Measurements from ENCODE around the gene ESYT2. TPM values are rescaled to one million over a fixed set of nuclear protein-coding genes. Genes with fewer than 3 reads are reported as not detected.

Gene ESYT2
- total RNA-seq, 1 donor from 2014 or later = 53.1 TPM

DNA sequence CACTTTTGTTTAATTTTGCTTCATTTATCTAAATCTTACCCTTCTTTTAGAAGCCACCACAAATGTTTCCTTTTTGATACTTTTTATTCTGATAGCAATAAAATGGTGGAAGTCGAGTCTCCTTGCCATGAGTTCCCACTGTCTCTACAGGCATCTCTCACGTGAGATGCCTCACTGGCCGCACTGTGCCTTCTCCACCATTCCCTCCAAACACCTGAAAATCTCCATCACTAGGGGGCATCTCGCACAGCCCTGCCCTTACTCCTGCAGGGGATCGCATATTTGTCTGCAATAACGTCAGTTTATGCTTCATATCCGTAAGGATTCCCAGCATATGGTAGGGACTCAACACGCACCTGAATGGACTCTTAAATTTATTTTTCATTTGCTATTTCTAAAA lies 68.4 kb downstream of the ESYT2 start:
- Histone ChIP-seq H3K4me3 (ENCODE audit: low read depth, low read length) (no peak overlapping the region), H3K36me3 (ENCODE audit: control insufficient read depth, insufficient read depth, low read length) (peaks cover 2% of the 10 kb centered on the region), H3K27me3 (ENCODE audit: control insufficient read depth, insufficient read depth, low read length) (no peaks in the 10 kb centered on the region)
- no peak for TF ChIP-seq CTCF (IDR thresholded peaks at IDR 0.05; ENCODE audit: insufficient read depth, low read length, poor library complexity, severe bottlenecking)
- no peak for DNase-seq (ENCODE audit: low read depth)

DNA sequence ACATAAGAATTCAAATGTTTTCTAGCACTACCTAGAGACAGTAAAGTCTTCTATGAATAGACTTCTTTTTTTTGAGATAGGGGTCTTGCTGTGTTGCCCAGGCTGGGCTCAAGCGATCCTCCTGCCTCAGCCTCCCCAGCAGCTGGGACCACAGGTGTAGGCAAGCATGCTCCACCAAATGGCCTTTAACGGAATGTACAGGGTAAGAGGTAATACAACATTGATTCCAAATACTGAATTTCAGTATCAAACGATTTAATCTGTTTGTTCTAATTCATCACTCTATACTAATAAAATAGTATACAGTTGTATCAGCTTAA lies 68.9 kb downstream of the ESYT2 start:
- TF ChIP-seq CTCF (IDR thresholded peaks at IDR 0.05; ENCODE audit: insufficient read depth, low read length, poor library complexity, severe bottlenecking) = no peak
- no peaks in the 10 kb centered on the region for H3K27me3 ChIP-seq (ENCODE audit: control insufficient read depth, insufficient read depth, low read length)
- DNase-seq (ENCODE audit: low read depth) = no peak
- peaks cover 2% of the 10 kb centered on the region for H3K36me3 ChIP-seq (ENCODE audit: control insufficient read depth, insufficient read depth, low read length)
- H3K4me3 ChIP-seq (ENCODE audit: low read depth, low read length) = no peak overlapping the region

DNA sequence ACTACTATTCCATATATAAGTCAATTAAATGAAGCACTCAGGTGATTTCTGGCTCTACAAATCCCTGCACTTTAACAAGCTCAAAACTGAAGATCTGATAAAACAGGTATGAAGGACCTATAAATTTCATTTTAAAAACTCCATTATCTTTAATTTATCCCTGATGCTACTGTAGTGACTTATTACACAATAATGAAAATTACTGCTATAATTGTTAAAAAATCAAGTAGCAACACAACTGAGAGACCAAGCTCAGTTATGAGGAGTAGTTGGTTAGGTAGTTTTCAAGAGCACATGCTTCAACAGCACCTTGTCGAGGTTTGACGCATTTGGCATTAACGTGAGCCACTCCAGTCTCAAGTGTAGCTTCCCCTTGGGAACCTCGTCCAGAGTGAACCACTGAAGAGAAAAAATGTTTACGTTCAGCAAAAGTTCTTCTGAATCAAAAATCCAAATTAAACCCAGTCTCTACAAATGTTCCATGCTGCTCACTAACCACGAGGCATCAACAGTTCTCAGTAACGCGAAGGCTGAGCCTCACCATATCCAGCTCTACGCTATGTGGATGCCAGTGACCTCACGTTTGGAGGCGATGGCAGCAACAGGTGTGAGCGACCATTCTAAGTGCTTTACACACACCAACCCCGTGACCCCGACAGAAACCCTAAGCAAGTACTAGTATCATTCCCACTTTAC lies 69.4 kb downstream of the ESYT2 start:
- Histone ChIP-seq H3K36me3 (ENCODE audit: control insufficient read depth, insufficient read depth, low read length) (peaks cover 2% of the 10 kb centered on the region), H3K4me3 (ENCODE audit: low read depth, low read length) (no peak overlapping the region), H3K27me3 (ENCODE audit: control insufficient read depth, insufficient read depth, low read length) (no peaks in the 10 kb centered on the region)
- DNase-seq (ENCODE audit: low read depth) = no peak
- no peak for TF ChIP-seq CTCF (IDR thresholded peaks at IDR 0.05; ENCODE audit: insufficient read depth, low read length, poor library complexity, severe bottlenecking)

GRCh38 chr7:158759245-158759614 lies 70.1 kb downstream of the ESYT2 start:
- Histone ChIP-seq H3K27me3 (ENCODE audit: control insufficient read depth, insufficient read depth, low read length) (no peaks in the 10 kb centered on the region), H3K4me3 (ENCODE audit: low read depth, low read length) (no peak overlapping the region), H3K36me3 (ENCODE audit: control insufficient read depth, insufficient read depth, low read length) (peaks cover 1% of the 10 kb centered on the region)
- no peak for DNase-seq (ENCODE audit: low read depth)
- TF ChIP-seq CTCF (IDR thresholded peaks at IDR 0.05; ENCODE audit: insufficient read depth, low read length, poor library complexity, severe bottlenecking) = no peak

DNA sequence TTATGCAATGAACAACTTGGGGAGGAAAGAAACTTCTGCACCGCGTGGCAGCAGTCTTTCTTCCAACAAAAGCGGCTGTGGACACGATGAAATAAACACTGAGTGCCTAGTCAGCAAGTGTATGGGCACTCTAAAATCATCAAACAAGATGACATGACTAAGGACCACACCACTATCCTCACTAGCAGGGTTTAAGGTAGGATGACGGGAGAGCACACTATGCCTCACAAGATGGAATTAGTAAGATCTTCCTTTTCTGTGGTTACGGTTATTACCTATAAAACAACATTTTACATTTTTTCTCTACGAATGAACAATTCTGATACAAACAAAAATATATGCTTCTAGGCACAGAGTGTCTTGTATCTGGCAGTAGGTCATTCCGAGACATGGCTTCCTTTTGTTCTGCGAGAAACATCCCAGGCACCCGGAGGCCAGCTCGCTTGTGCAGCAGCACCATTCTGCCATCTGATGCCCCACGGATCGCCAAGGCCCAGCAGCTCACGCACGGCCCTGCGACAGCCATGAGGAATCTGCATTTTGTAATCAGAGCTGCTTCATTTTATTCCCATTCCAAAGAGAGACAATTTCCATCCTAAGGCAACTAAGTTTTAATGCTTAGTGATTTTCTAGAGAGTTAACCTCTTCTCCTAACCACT lies 70.6 kb downstream of the ESYT2 start:
- Histone ChIP-seq H3K27me3 (ENCODE audit: control insufficient read depth, insufficient read depth, low read length) (no peaks in the 10 kb centered on the region), H3K36me3 (ENCODE audit: control insufficient read depth, insufficient read depth, low read length) (peaks cover 2% of the 10 kb centered on the region), H3K4me3 (ENCODE audit: low read depth, low read length) (no peak overlapping the region)
- no peak for TF ChIP-seq CTCF (IDR thresholded peaks at IDR 0.05; ENCODE audit: insufficient read depth, low read length, poor library complexity, severe bottlenecking)
- DNase-seq (ENCODE audit: low read depth) = no peak
